NCI-H510A treated with DMSO at 0.1 percent for 48 hours (cell line): ENCODE results near the gene IPO4.

Experiments used
- DNase-seq: peaks from one replicate; lab custom pipeline; 2025; lab: John Stamatoyannopoulos, UW

Gene IPO4

GRCh38 chr14:24131549-24131966 lies 57.1 kb downstream of the IPO4 start:
- no peak for DNase-seq

DNA sequence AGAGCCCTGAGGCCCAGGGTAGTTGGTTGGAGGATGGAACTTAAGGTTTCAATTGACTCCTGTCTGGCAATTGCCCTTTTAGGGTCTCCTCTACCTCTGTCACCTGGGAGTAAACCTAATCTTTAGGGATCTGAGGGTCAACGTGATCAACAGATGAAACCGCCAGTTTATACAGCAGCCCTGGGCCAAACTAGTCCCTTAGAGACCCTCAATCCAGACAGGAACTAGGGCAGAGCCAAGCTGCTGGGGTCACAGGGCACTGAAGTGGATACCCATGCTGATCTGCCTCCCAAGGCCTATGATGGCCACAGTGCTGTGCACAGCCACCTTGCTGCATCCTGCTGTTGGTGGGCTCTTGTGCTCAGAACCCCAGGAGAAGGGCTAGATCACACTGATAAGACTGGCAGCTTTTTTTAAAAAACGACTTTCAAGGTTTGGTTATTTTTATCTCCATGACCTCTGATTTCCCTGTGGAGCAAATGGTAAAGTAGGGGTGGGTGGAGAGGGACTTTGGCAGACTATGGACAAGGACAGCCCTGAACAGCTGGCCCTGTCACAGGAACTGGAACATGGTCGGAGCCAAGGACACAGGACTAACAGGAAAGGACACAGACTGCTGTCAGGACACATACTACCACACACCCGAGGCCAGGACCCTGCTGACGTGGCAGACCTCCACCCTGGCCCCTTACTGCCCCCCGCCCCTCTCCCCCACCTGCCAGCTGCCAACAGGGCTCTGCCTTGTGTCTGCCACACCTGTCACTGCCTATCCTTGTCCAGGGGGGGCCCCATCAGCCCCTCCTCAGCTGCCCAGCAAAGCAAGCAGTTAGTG lies 57.7 kb downstream of the IPO4 start:
- no peak for DNase-seq

- DNase-seq = no peak
Measured at GRCh38 chr14:24130380-24130716, 58.3 kb downstream of the IPO4 start, which contains the start of gene FITM1. Gene FITM1 (plus strand): TSS chr14:24130659. CDS start chr14:24131564, 905 bp downstream.
